Epithelial cell of proximal tubule (primary cell): ENCODE results near the gene FBN2. TPM values are rescaled to one million over a fixed set of nuclear protein-coding genes. Genes with fewer than 3 reads are reported as not detected.
"Not testable (repeated sequence)": the region's sequence is repeated elsewhere in the genome, so short reads cannot be mapped to it uniquely, and the experiment has no call there.

Experiments used
- DNase-seq: peaks from one replicate; pipeline ENCODE4 v3.0.0-alpha.2; 2011; ENCODE audit warnings: low read depth
- H3K4me3 ChIP-seq: 2 replicates; pipeline ENCODE4 v1.5.1; 2011; ENCODE audit warnings: low read depth, mild to moderate bottlenecking, low read length
- CTCF ChIP-seq: conservative IDR thresholded peaks from 2 replicates; pipeline ENCODE4 v1.5.1; 2012; ENCODE audit warnings: low read depth, mild to moderate bottlenecking, low read length
- total RNA-seq: library from RNA; depleted of rRNA; stranded (reverse); fragments of >200 nt; gene quantifications from 2 replicates; pipeline ENCODE4 v1.2.3, GENCODE V29; 2015

The FBN2 gene
- total RNA-seq, 1 donor from 2014 or later: 7.6 TPM

DNA sequence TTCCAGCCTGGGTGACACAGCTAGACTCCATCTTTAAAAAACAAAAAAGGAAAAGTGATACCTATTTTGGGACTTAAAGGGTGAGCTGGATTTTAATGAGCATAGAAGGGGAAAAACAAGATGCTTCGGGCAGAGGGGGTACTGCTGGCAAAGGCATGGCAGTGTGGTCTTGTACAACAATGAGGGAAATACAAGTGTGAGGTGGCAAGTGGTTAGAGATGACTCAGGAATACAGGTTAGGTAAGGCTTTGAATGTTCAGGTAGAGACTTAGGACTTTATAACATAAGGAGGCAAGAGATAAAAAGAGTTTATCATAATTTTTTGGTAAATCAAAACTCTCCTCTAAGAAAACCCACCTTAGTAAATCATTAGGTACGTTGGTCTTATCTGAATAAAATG is 132.9 kb downstream of the FBN2 start:
- H3K4me3 ChIP-seq: no peak overlapping the region
- DNase-seq: no peak
- no peak for TF ChIP-seq CTCF

DNA sequence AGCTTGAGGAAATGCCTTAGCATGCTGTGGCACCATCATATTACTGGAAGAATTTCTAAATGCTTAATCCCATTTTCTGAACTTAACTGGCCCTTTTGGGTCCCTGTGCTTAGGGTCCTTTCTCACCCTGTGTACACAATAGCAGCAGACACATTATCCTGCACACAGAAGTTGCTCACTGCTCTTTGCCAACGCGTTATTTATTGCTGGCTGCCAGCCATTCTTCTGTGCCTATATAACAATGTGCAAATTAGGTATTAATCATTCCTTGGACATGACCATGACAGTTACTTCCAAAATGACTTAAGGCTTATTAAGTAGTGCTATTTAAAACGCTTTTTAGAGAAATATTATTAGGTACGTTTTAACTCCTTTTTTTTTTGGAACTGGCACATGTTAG is 134.7 kb downstream of the FBN2 start:
- no peak overlapping the region for H3K4me3 ChIP-seq
- no peak for TF ChIP-seq CTCF
- no peak for DNase-seq

DNA sequence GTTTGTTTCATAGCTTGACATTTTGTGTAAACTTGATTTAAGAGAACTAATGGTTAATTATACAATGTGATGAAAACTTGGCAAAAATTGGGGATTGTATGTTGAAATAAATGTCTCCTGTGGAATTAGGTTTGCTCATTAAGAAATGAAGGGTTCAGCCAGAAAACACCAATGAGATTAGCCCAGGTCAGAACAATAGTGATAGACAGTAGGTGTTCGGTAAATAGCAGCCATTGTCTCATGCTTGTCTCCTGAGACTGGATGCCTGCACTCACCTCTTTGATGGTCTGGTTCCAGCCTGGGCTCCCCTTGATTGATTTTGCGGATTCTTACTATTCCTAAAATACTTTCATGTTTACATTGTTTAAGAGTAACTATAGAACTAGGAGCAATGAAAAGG is 135.5 kb downstream of the FBN2 start:
- TF ChIP-seq CTCF: no peak
- DNase-seq: no peak
- no peak overlapping the region for H3K4me3 ChIP-seq

DNA sequence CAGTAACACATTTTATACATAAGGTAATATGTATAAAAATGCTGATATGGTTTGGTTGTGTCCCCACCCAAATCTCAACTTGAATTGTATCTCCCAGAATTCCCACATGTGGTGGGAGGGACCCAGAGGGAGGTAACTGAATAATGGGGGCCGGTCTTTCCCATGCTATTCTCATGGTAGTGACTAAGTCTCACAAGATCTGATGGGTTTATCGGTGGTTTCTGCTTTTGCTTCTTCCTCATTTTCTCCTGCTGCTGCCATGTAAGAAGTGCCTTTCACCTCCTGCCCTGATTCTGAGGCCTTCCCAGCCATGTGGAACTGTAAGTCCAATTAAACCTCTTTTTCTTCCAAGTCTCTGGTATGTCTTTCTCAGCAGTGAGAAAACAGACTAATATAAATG is 137.3 kb downstream of the FBN2 start:
- not testable (repeated sequence) for H3K4me3 ChIP-seq, DNase-seq

- TF ChIP-seq CTCF: no peak
- no peak overlapping the region for H3K4me3 ChIP-seq
- DNase-seq: no peak
These were observed 138.9 kb downstream of the FBN2 start for GRCh38 chr5:128399111-128399510.

- no peak for TF ChIP-seq CTCF
- no peak overlapping the region for H3K4me3 ChIP-seq
- DNase-seq: no peak
These were observed 140.2 kb downstream of the FBN2 start for GRCh38 chr5:128397876-128398275.

DNA sequence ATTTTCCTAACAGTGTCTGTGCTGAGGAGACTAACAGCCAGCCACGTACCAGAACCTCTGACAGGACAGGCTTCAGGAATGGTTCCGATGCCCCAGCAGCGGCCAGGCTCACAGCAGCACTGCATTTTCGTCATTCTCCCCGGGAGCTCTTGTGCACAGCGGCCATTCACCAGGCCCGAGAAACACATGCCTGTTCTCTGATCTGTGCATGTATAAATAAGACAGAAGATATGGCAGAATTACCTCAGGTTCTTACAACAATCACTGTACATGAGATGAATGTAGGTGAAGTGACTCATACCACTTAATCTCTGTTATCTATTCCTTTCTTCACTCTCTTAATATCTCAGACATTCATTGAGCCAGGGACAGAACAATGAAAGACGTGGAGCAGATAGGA is 143.0 kb downstream of the FBN2 start:
- TF ChIP-seq CTCF: no peak
- no peak overlapping the region for H3K4me3 ChIP-seq
- no peak for DNase-seq

- DNase-seq: no peak
- no peak overlapping the region for H3K4me3 ChIP-seq
- TF ChIP-seq CTCF: no peak
These were observed 154.0 kb downstream of the FBN2 start for GRCh38 chr5:128384068-128384467.
